NCI-H2171 (cell line): ENCODE data around the gene IGF2BP3.

Source experiments
- DNase-seq: peaks from one replicate; lab custom pipeline; 2025; lab: John Stamatoyannopoulos, UW

The IGF2BP3 gene

GRCh38 chr7:23373151-23374004, 96.9 kb downstream of the IGF2BP3 start:
- DNase-seq, result no peak

GRCh38 chr7:23372611-23373010, 97.7 kb downstream of the IGF2BP3 start:
- no peak for DNase-seq

GRCh38 chr7:23371654-23372053, 98.6 kb downstream of the IGF2BP3 start:
- no peak for DNase-seq

- DNase-seq, result no peak
These were observed 100.4 kb downstream of the IGF2BP3 start for GRCh38 chr7:23369695-23370404.

- no peak for DNase-seq
These were observed 101.2 kb downstream of the IGF2BP3 start for GRCh38 chr7:23369100-23369499.

- no peak for DNase-seq
These were observed 112.1 kb downstream of the IGF2BP3 start for GRCh38 chr7:23358152-23358674.

GRCh38 chr7:23357190-23358093, 112.8 kb downstream of the IGF2BP3 start:
- no peak for DNase-seq

- no peak for DNase-seq
These were observed 113.6 kb downstream of the IGF2BP3 start for GRCh38 chr7:23356726-23357125.

- DNase-seq, result no peak
These were observed 114.1 kb downstream of the IGF2BP3 start for GRCh38 chr7:23356168-23356567.

- no peak for DNase-seq
These were observed 117.1 kb downstream of the IGF2BP3 start for GRCh38 chr7:23353172-23353571.

GRCh38 chr7:23350466-23350865, 119.8 kb downstream of the IGF2BP3 start:
- DNase-seq, result no peak

GRCh38 chr7:23349484-23350157, 120.7 kb downstream of the IGF2BP3 start:
- no peak for DNase-seq

- DNase-seq, result no peak
These were observed 122.6 kb downstream of the IGF2BP3 start for GRCh38 chr7:23347682-23348180.

GRCh38 chr7:23347033-23347681, 123.1 kb downstream of the IGF2BP3 start:
- DNase-seq, result no peak

GRCh38 chr7:23346316-23346715, 124.0 kb downstream of the IGF2BP3 start:
- DNase-seq, result no peak

GRCh38 chr7:23345601-23346000, 124.7 kb downstream of the IGF2BP3 start:
- DNase-seq, result no peak

GRCh38 chr7:23343806-23344475, 126.3 kb downstream of the IGF2BP3 start:
- DNase-seq, result no peak

GRCh38 chr7:23343102-23343501, 127.2 kb downstream of the IGF2BP3 start:
- no peak for DNase-seq

GRCh38 chr7:23341846-23342598, 128.3 kb downstream of the IGF2BP3 start:
- DNase-seq, result no peak
